A549 treated with AZD9567 at 1 μM for 4 hours (cell line): ENCODE data around the gene CPA5. TPM values are rescaled to one million over a fixed set of nuclear protein-coding genes. Genes with fewer than 3 reads are reported as not detected.

Experiments
- total RNA-seq: library from RNA; stranded (reverse); fragments of 200-300 nt; extraction: Qiagen RNA extraction; gene quantifications from 5 replicates; pipeline ENCODE4 v1.2.3, GENCODE V29; 2022; ENCODE audit not compliant: insufficient read depth

Gene CPA5
- total RNA-seq, result 0.21 TPM in 1 of 5 replicates, not detected in the others

GRCh38 chr7:130344271-130344866, at the start of gene CPA5:
Gene CPA5, plus strand, starts transcription at chr7:130344816. Its CDS starts 1,670 bp downstream, at chr7:130346486.

DNA sequence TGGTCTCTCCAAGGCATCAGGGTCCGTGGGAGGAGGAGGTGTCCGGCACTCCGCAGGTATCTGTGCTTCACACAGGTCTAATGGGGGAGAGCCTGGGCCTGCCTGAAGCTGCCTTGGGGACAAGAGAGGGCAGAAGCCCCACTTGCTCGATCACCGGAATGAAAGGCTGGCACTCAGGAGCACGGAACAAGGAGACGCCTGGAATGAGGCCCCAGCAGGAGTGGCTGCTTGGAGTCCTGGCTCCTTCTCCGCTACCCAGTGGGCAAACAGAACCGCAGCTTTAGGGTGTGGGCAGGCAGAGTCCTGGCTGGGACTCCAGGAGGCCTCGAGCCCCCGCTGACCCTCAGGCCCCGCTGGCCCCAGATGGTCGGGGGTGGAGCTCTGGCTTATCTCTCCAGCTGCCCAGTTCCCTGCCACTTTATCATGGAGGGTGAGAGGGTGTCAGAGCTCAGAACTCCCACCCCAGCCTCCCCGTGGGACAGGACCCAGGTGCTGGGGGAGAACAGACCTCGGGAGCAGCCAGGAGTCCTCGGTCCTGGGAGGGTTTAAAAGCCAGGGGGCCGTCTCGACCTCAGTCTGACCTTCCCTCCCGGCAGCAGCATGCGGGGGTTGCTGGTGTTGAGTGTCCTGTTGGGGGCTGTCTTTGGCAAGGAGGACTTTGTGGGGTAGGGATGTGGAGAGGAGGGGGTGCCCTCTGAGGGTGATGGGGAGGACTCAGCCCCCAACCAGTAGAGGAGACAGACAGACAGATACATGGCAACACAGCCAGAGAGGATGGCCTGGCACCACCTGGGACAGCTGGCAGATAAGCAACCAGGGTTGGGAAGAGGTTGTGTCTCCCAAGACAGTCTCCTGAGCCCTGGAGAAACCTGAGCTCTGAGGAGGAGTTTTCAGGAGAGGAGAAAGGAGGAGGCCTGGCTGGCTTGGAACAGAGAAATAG, 35.6 kb downstream of the CPA5 start, which contains the start of gene CPA1:
Gene CPA1, plus strand, starts transcription at position 574 of the 940 bp plus-strand sequence. Its CDS starts 27 bp downstream, at position 601.

Other genes starting within 250 kb of the CPA5 start
- gene TMEM209, start 139.4 kb upstream of the CPA5 start, total RNA-seq, result 13.1 to 23.6 TPM (median 14.7 TPM) in 5 replicates
- not detected in 5 replicates for gene SSMEM1, start 137.0 kb upstream of the CPA5 start, total RNA-seq
- gene CPA2, start 78.0 kb upstream of the CPA5 start, total RNA-seq, result 0.08 to 0.26 TPM (median 0.12 TPM) in 4 of 5 replicates, not detected in the other
- 3.5 to 6.1 TPM (median 3.8 TPM) in 5 replicates for gene CPA4, start 51.7 kb upstream of the CPA5 start, total RNA-seq
- gene CPA1, start 35.7 kb downstream of the CPA5 start, total RNA-seq, result not detected in 5 replicates
- 7.9 to 12.3 TPM (median 10.9 TPM) in 5 replicates for gene CEP41, start 96.2 kb downstream of the CPA5 start, total RNA-seq
- gene MEST, start 147.3 kb downstream of the CPA5 start, total RNA-seq, result 29.1 to 35.3 TPM (median 34.7 TPM) in 5 replicates